ENCODE measurements around the gene CLIC5. TPM values are rescaled to one million over a fixed set of nuclear protein-coding genes. Genes with fewer than 3 reads are reported as not detected.

Gene CLIC5
- total RNA-seq, 4 donors from 2014 or later = 1.2 to 1.9 (median 1.4) TPM

GRCh38 chr6:46044881-46045617, 29.4 kb upstream of the CLIC5 start:
- DNase-seq (ENCODE audit: low spot score in 2 of 2) = peak in 1 of 2 donors; percentile 57
- WGBS, 2 donors = 30 to 42% methylated on average over 5 of the region's 5 CpGs
- intact Hi-C loops (cut with DNase I; ENCODE audit: low total_unique reads) = no loop called here
- no peak overlapping the region for H3K4me3 ChIP-seq (ENCODE audit: low read depth, poor library complexity, severe bottlenecking)
- TF ChIP-seq POLR2A (IDR thresholded peaks at IDR 0.05) = no peak
- TF ChIP-seq CTCF (IDR thresholded peaks at IDR 0.05) = no peak

DNA sequence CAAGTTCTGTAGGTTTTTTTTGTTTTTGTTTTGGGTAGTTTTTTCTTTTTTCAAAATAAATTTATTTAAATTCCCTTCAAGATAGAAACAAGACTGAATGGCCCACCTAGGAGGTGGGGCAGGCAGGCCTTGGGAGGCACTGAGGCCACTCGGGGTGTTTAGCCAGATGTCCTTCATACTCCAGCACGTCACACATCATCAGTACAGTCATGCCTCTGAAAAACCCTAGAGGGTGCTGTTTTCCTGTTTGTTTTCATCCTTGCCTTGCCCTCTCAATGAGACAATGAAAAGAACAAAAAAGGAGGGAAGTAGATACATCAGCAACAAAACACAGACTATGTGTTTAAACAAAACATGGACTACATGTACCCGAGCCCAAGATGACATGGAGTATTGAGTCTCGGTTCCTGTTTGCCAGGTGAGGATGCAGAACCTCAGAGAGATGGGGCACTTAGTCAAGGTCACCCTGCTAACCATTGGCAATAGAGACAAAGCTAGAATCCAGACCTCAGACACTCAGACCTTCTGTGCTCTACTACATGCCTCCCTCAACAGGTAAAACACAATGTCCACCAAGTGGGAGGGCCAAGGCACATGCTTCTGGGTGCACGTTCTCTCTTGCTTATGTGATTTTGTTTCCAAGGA, 26.8 kb upstream of the CLIC5 start:
- WGBS, 2 donors = 64 to 66% methylated on average over 5 of the region's 5 CpGs
- intact Hi-C loops (cut with DNase I; ENCODE audit: low total_unique reads) = no loop called here
- DNase-seq (ENCODE audit: low spot score in 2 of 2) = no peak
- H3K4me3 ChIP-seq (ENCODE audit: low read depth, poor library complexity, severe bottlenecking) = no peak overlapping the region
- TF ChIP-seq CTCF (IDR thresholded peaks at IDR 0.05) (no peak), POLR2A (IDR thresholded peaks at IDR 0.05) (no peak)

DNA sequence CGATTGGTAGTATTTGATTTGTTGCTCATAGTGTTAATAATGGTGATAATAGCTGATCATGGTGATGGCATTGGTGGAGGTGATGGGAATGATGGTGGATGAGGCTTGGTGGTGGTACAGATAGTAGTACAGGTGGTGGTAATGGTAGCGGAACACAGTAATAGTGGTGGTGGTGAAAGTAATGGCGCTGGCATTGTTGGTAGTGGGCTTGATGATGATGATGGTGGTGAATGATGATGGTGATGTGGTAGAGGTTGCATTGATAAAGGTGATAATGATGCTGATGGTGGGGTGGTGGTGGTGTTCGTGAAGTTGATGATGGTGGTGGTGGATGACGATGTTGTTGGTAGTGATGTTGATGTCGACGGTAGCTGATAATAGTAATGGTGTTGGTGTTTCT, 24.6 kb upstream of the CLIC5 start:
- no peak for DNase-seq (ENCODE audit: low spot score in 2 of 2)
- no peak for TF ChIP-seq POLR2A (IDR thresholded peaks at IDR 0.05)
- no peak for TF ChIP-seq CTCF (IDR thresholded peaks at IDR 0.05)
- intact Hi-C loops (cut with DNase I; ENCODE audit: low total_unique reads) = no loop called here

DNA sequence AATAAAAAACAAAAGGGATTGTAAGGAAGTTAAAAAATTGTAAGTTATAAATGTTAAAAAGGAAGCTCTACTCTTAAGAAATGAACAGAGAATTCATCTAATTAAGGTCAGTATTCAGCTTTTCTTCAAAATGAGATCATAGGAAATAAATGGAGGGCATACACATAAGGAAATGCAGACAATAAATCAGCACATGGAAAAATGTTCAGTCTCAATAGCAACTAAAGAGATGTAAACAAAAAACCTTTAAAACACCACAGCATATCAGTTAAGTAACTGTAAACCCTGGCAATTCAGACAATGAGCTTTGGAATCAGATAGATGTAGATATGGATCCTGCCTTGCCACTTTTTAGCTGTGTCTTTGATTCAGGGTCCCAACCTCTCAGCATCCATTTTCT, 24.0 kb upstream of the CLIC5 start:
- TF ChIP-seq CTCF (IDR thresholded peaks at IDR 0.05) = no peak
- TF ChIP-seq POLR2A (IDR thresholded peaks at IDR 0.05) = no peak
- intact Hi-C loops (cut with DNase I; ENCODE audit: low total_unique reads) = no loop called here
- no peak overlapping the region for H3K4me3 ChIP-seq (ENCODE audit: low read depth, poor library complexity, severe bottlenecking)
- no peak for DNase-seq (ENCODE audit: low spot score in 2 of 2)

More for the DNA sequence above, 24.6 kb upstream of the CLIC5 start:
- 91 to 94% methylated on average over 7 of the region's 7 CpGs for WGBS, 2 donors
- H3K4me3 ChIP-seq (ENCODE audit: low read depth, poor library complexity, severe bottlenecking) = no peak overlapping the region

DNA sequence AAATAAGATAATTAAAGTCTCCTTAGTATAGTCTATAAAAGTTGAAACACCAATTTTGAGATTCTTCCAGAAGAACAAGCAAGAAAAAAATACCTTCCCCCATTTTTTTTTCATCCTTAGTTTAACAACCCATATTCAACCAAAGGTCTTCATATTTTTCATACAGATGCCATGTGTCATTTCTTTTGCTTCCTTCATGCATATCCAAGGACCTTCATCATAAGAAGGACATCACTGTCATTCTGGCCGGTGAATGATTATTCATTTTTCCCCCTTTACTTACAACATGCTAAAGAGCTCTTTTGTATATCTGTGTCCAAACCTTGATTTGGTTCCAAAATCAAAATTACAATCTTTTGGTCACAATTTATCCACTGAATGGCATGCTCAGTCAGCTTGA, 21.3 kb upstream of the CLIC5 start:
- TF ChIP-seq POLR2A (IDR thresholded peaks at IDR 0.05) (no peak), CTCF (IDR thresholded peaks at IDR 0.05) (no peak)
- intact Hi-C loops (cut with DNase I; ENCODE audit: low total_unique reads) = no loop called here
- no peak overlapping the region for H3K4me3 ChIP-seq (ENCODE audit: low read depth, poor library complexity, severe bottlenecking)
- WGBS, 2 donors = 92 to 93% methylated on average over 1 of the region's 1 CpG
- no peak for DNase-seq (ENCODE audit: low spot score in 2 of 2)
